Adrenal gland (tissue), 12 donors: Measurements from ENCODE around the gene SYPL2. TPM values are rescaled to one million over a fixed set of nuclear protein-coding genes. Genes with fewer than 3 reads are reported as not detected.

Source experiments
- DNase-seq, 7 donors: peaks; one replicate each; pipeline ENCODE4 v3.0.0-alpha.2; 2019 to 2020
- H3K27ac ChIP-seq, 5 donors: fragments of 200-600 bp; sonication (generic) in 4 of 5; 1 replicate in 3 of 5; 2 replicates in 2 of 5; pipeline versions ENCODE4 v1.5.1 to v1.8.0; 2016 to 2020; ENCODE audit warnings: mild to moderate bottlenecking in 1 of 5
- H3K27me3 ChIP-seq: fragments of 200-600 bp; 2 replicates; pipeline ENCODE4 v1.8.0; 2021
- H3K36me3 ChIP-seq, 2 donors: fragments of 200-600 bp; replicated peaks in 1 of 2; 1 replicate in 1 of 2; 2 replicates in 1 of 2; pipeline versions ENCODE4 v1.5.1 to v1.8.0; 2018 to 2022
- H3K4me1 ChIP-seq, 2 donors: fragments of 200-600 bp; replicated peaks in 1 of 2; 1 replicate in 1 of 2; 2 replicates in 1 of 2; pipeline versions ENCODE4 v1.5.1 to v1.8.0; 2018 to 2021
- H3K4me3 ChIP-seq, 4 donors: fragments of 200-600 bp; sonication (generic) in 3 of 4; one replicate each; pipeline ENCODE4 v1.5.1; 2016 to 2018
- H3K9me3 ChIP-seq, 3 donors: fragments of 200-600 bp; sonication (generic) in 1 of 3; replicated peaks in 1 of 3; 1 replicate in 2 of 3; 2 replicates in 1 of 3; pipeline versions ENCODE4 v1.5.1 to v1.8.0; 2016 to 2021
- POLR2A ChIP-seq, 2 donors: fragments of 450-650 bp; IDR thresholded peaks; one replicate each; pipeline ENCODE4 v1.6.1; 2017; ENCODE audit warnings: antibody characterized with exemption in 2 of 2, mild to moderate bottlenecking in 2 of 2, moderate library complexity in 1 of 2
- WGBS, 4 donors: extraction: QIAGEN DNeasy Blood & Tissue Kit in 2 of 4; methylation state at CpG; one replicate each; pipeline versions ENCODE4 v1.1.5 to v1.1.7; 2013 to 2017; 5-methylcytosine and 5-hydroxymethylcytosine counted together
- intact Hi-C, 2 donors: fragments of 100-400 bp; cut with DNase I; formaldehyde crosslinking; loops; one replicate each; pipeline versions ENCODE4 v1.14.1 to v1.15.0; 2022 to 2023
- polyA plus RNA-seq, 3 donors: library from polyadenylated mRNA; stranded (reverse); fragments of 200-250 nt in 2 of 3; fragments of 350-450 nt in 1 of 3; fragmentation: Illumina TruSeq in 1 of 3; extraction: RNeasy Lipid Tissue Mini Kit (QIAGEN cat#74804) in 1 of 3; gene quantifications; one replicate each; pipeline ENCODE4 v1.2.3, GENCODE V29; 2013 to 2014
- total RNA-seq, 9 donors: library from RNA; depleted of rRNA in 4 of 9; stranded (reverse); fragments of >200 nt in 4 of 9; fragments of 120-200 nt in 1 of 9; fragmentation: NEBNext Ultra II Directional in 1 of 9; extraction: Animal tissue kit (Norgen Biotek cat#: 25700) in 1 of 9; gene quantifications; one replicate each; pipeline versions ENCODE4 v1.1.0 to v1.2.4, GENCODE V29; 2013 to 2023
- TF ChIP-seq, protein P1 (sequence below), 6 experiments: fragments of 450-650 bp in 4 of 6; fragments of 200-600 bp in 2 of 6; sonication (generic) in 1 of 6; IDR thresholded peaks; 1 replicate in 5 of 6; 2 replicates in 1 of 6; pipeline versions ENCODE4 v1.5.1 to v1.8.0; 2016 to 2021; ENCODE audit warnings: antibody characterized with exemption in 6 of 6, mild to moderate bottlenecking in 2 of 6, moderate library complexity in 1 of 6
- donor health status: healthy with polysubstance abuse.
- donor health status: Bipolar disorder and iron deficiency.
- donor health status: DM: yes; HTN: yes; CAD: no.
- donor health status: DM: no; HTN: no; CAD: no.
- donor health status: DM: no; HTN: no; CAD: no.
- donor health status: DM: yes; HTN: yes; CAD: no.

SYPL2 gene
- total and polyA plus RNA-seq, 12 donors: 5.8 to 23.6 (median 11.6) TPM

DNA sequence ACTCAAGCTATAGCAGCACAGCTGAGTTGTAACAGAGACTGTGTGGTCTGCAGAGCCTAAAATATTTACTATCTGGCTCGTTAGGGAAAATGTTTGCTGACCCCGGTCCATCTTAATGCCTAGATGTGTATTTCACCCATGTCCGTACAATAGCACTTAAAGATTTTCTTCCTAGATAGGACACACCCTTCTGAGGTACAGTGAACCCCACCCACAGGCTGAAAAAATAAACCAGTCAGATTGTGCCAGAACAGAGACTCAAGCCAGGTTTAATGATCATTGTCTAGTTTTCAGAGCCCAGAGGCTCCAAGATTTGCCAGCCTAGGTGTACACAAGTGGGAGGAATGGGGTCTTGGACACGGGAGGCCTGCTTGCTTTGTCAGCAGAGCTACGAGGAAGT, 37.6 kb downstream of the SYPL2 start:
- Histone ChIP-seq H3K9me3 (no peaks in the 10 kb centered on the region), H3K36me3 (no peaks in the 10 kb centered on the region), H3K27me3 (no peaks in the 10 kb centered on the region), H3K4me3 (no peak overlapping the region), H3K4me1 (peaks cover 13 to 18% of the 10 kb centered on the region in 2 donors), H3K27ac (no peak overlapping the region)
- TF ChIP-seq, protein P1, sequence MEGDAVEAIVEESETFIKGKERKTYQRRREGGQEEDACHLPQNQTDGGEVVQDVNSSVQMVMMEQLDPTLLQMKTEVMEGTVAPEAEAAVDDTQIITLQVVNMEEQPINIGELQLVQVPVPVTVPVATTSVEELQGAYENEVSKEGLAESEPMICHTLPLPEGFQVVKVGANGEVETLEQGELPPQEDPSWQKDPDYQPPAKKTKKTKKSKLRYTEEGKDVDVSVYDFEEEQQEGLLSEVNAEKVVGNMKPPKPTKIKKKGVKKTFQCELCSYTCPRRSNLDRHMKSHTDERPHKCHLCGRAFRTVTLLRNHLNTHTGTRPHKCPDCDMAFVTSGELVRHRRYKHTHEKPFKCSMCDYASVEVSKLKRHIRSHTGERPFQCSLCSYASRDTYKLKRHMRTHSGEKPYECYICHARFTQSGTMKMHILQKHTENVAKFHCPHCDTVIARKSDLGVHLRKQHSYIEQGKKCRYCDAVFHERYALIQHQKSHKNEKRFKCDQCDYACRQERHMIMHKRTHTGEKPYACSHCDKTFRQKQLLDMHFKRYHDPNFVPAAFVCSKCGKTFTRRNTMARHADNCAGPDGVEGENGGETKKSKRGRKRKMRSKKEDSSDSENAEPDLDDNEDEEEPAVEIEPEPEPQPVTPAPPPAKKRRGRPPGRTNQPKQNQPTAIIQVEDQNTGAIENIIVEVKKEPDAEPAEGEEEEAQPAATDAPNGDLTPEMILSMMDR (IDR thresholded peaks at IDR 0.05): no peak
- TF ChIP-seq POLR2A (IDR thresholded peaks at IDR 0.05): no peak
- intact Hi-C loops: no loop called here
- no peak for DNase-seq
- WGBS, 4 donors: 83 to 88% (median 84%) methylated on average over 5 of the region's 5 CpGs

DNA sequence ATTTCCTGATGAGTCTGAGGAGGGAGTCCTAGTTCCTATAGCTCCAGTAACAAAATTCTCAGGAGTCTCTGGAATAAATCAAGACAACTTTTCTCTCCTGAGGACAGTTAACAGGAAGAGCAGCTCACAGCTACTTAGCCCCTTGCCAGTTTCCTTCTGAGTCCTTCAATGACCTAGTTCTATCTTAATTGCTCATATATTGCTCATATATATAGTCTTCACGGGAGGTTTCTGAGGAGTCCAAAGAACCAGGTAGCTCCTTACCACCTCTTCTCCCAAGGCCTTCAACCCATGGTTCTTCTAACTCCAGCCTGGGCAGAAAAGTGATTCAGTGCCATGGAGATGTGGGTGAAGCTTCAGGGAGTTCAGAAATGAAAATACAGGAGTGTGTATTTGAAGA, 38.6 kb downstream of the SYPL2 start:
- no peaks in the 10 kb centered on the region for H3K27me3 ChIP-seq
- WGBS, 4 donors: 81 to 92% (median 91%) methylated on average over 1 of the region's 1 CpG
- TF ChIP-seq, protein P1 (IDR thresholded peaks at IDR 0.05): no peak
- no peak for TF ChIP-seq POLR2A (IDR thresholded peaks at IDR 0.05)
- H3K4me1 ChIP-seq: peaks cover 6 to 9% of the 10 kb centered on the region in 2 donors
- no peak for DNase-seq
- H3K27ac ChIP-seq: no peak overlapping the region
- intact Hi-C loops: no loop called here
- H3K9me3 ChIP-seq: no peaks in the 10 kb centered on the region
- no peak overlapping the region for H3K4me3 ChIP-seq
- no peaks in the 10 kb centered on the region for H3K36me3 ChIP-seq

DNA sequence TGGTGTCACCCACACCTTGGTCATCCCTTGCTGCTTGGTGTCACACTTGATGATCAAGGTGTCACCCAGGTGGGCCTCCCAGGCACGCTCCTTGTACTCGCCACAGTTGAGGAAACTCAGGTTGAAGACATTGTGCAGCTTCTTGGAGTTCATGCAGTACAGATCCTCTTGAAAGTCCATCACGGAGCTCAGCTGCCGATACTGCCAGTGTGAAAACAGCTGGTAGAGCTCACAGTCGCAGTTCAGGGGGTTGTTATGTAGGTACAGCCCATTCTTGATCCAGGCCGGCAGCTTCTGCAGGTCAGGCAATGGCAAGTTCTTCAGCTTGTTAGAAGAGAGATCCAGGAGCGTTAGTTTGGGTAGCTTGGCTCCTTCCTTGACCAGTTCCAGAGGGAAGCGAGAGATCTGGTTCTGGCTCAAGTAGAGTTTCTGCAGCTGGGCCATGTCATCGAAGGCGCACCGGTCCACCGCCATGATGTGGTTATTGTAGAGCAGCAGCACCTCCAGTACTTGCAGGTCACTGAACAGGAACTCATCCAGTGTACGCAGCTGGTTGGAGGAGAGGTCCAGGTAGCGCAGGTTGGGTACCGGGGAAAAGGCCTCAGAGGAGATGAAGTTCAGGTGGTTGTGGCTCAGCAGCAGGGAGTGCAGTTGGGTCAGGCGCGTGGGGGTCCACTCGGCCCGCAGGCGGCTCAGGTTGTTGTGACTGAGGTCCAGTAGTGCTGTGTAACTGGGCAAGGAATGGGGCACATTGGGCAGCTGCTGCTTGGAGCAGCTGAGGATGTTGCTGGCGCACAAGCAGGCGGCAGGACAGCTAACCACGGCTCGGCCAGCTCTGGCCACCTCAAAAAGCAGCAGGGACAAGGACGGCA, 41.9 kb downstream of the SYPL2 start:
- TF ChIP-seq, protein P1 (IDR thresholded peaks at IDR 0.05): no peak
- no peak for TF ChIP-seq POLR2A (IDR thresholded peaks at IDR 0.05)
- DNase-seq: peak in 2 of 7 donors; percentile 36 to 48
- Histone ChIP-seq H3K27me3 (no peaks in the 10 kb centered on the region), H3K4me3 (peak overlapping the region in 1 of 4 donors; percentile 81), H3K27ac (peak overlapping the region in 1 of 5 donors; percentile 72), H3K36me3 (no peaks in the 10 kb centered on the region), H3K4me1 (peaks cover 0 to 7% of the 10 kb centered on the region in 2 donors), H3K9me3 (no peaks in the 10 kb centered on the region)
- 81 to 94% (median 84%) methylated on average over 16 to 25 of the region's 25 CpGs for WGBS, 4 donors
- intact Hi-C loops: no loop called here

DNA sequence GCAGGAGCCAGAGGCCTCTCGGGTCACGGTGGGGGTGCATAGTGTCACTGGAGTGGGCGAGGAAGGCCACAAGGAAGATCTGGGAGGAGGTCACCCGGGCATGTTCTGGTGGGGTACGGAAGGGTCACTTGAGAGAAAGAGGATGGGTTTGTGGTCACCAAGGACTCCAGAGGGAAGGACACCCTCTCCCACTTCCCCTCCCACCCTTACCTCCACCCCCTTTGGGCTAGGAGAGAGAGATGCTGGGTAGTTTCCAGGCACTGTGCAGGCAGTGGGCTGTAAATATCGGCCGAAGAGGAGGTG, 42.5 kb downstream of the SYPL2 start:
- Histone ChIP-seq H3K36me3 (no peaks in the 10 kb centered on the region), H3K27ac (peak overlapping the region in 1 of 5 donors; percentile 72), H3K27me3 (no peaks in the 10 kb centered on the region), H3K4me3 (peak overlapping the region in 2 of 4 donors; percentile 35 to 81), H3K4me1 (peaks cover 0 to 7% of the 10 kb centered on the region in 2 donors), H3K9me3 (no peaks in the 10 kb centered on the region)
- no peak for DNase-seq
- intact Hi-C loops: no loop called here
- TF ChIP-seq POLR2A (IDR thresholded peaks at IDR 0.05): no peak
- TF ChIP-seq, protein P1 (IDR thresholded peaks at IDR 0.05): no peak
- WGBS, 4 donors: 46 to 64% (median 52%) methylated on average over 5 to 7 of the region's 7 CpGs
